ENCODE results near the gene HK3.
A peak's percentile ranks its signal among the peaks of the same experiment; 100 is the strongest.

Gene HK3

GRCh38 chr5:176870110-176870591, 29.0 kb downstream of the HK3 start:
- DNase-seq (ENCODE audit: low spot score), result peak; percentile 36

GRCh38 chr5:176869501-176870109, 29.5 kb downstream of the HK3 start:
- no peak for DNase-seq (ENCODE audit: low spot score)

DNA sequence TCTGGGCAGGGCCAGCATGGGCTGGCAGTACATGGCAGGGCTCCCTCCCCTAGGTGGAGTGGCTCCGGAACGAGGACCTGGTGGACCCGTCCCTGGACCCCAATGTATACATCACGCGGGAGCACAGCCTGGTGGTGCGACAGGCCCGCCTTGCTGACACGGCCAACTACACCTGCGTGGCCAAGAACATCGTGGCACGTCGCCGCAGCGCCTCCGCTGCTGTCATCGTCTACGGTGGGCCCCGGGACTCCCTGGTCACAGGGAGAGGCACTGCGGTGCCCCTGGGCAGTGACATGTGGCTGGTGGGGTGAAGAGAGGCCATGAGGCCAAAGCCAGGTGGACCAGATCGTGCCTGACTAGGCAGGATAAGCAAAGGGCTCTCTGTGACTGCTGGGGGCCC, 30.4 kb downstream of the HK3 start:
- DNase-seq (ENCODE audit: low spot score), result no peak

DNA sequence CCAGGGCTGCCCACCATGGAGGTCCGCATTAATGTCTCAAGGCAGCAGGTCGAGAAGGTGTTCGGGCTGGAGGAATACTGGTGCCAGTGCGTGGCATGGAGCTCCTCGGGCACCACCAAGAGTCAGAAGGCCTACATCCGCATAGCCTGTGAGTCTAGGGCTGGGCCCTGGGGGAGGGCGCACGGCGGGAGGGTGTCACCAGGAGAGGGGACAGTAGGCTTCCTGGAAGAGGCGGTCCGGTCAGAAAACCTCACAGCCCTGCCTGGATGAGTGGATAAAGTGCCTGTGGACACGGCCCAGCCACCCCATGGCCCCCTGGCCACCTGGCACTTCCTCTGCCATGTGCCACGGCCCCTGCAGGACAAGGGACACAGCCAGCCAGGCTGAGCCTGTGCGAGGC, 31.0 kb downstream of the HK3 start:
- no peak for DNase-seq (ENCODE audit: low spot score)

- no peak for DNase-seq (ENCODE audit: low spot score)
Observed at GRCh38 chr5:176866707-176867310, 32.3 kb downstream of the HK3 start.

DNA sequence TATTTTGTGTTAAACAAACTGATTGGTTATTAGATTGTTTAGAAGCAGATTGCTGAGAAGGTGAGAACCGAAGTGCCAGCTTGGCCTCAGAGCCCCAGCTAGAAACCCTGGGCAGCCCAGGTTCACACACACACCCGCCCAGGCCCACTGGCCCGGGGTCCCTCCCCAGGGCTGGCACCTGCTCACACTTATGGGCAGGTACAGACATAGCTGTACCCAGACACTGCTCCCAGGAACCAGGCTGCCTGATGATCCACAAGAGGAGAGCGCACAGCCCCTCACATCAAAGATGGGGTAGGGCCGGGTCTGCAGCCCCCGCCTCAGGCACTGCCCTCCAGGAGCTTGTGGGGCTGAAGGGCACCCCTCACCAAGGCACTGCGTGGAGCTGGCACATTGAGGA, 33.2 kb downstream of the HK3 start:
- no peak for DNase-seq (ENCODE audit: low spot score)

DNA sequence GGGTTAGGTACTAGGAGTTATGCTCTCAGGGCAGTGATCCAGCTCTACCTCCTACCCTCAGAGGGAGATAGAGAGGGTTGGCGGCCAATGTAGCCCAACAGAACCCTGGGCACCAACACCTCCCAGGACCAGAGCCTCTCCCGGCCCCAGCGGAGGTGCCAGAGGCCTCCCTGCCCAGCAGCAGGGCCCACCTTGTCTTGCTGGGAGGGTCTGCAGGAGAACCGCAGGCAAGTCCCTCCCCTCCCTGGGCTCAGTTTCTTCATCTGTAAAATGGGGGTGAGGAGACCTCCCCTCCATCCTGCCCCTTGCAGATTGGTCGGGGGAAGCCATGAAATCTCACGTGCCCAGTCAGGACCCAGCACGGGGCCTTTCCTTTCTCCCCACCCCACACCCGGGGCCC, 34.4 kb downstream of the HK3 start:
- DNase-seq (ENCODE audit: low spot score), result no peak

DNA sequence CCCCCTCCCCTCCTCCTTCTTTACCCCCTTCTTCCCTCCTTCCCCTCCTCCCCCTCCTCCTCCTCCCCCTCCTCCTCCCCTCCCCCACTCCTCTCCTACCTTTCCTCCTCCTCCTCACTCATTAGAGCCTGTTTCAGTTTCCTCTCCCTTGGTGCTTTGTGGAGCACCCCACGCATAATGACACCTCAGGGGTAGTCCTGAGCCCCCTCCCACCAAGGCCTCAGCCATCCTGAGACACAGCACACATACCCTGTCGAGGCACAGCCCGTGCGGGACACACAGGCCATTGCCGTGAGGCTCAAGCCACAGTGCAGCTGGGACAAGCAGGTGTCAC, 35.4 kb downstream of the HK3 start:
- DNase-seq (ENCODE audit: low spot score), result no peak

- no peak for DNase-seq (ENCODE audit: low spot score)
Observed at GRCh38 chr5:176863041-176863764, 35.9 kb downstream of the HK3 start.

- no peak for DNase-seq (ENCODE audit: low spot score)
Observed at GRCh38 chr5:176862330-176862995, 36.7 kb downstream of the HK3 start.

DNA sequence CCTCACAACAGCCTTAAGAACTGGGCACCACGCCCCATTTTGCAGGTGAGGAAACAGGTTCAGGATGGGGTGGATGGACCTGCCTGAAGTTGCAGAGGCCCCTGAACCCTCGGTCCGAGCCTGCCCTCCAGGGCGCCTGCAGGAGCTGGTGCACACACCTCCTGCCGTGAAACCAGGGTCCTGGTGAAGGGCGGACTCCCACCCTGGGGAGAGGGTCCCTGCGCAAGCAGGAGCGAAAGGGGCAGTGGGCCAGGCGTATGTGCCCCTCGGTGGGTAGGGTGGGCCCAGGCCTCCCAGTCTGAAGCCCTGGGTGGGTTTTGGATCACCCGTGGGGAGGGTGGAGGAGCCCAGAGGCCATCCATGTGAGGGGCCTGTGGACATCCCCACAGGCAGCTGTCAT, 37.9 kb downstream of the HK3 start:
- no peak for DNase-seq (ENCODE audit: low spot score)

- no peak for DNase-seq (ENCODE audit: low spot score)
Observed at GRCh38 chr5:176860381-176860780, 38.8 kb downstream of the HK3 start.

DNA sequence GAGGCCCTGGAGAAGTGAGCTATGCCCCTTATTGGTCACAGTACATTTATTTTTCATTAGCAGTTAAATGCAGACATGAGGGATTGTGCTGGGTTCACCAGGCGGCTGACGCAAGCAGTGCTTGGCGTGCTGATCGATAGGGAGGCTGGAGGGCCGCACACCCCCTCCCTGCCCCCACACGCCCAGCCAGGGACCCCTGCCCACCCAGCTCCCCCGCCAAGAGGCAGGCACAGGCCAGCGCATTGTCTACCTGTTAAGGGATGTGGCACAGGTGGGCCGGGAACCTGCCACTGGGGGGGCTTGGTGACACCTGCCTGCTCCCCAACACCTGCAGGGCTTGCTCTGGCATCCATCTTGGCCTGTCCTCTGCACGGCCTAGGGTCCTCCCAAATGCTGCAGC, 39.2 kb downstream of the HK3 start:
- DNase-seq (ENCODE audit: low spot score), result no peak

DNA sequence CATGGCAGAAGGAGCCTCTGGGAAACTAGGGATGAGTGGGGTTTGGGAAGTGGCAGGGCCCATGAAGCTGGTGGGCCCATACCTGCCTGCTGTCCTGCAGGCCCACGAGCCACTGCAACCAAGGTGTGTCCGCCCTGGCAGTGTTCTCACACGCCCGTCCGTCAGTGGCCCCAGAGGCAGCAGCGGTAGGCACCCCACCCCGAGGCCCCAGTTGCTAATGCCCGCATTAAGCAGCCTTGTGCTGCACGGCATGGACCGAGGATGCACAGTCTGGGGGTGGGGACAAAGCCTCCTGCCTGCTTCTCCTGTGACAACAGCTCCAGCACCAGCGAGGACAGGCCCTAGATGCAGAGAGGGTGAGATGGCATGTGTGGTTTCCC, 41.3 kb downstream of the HK3 start:
- DNase-seq (ENCODE audit: low spot score), result no peak

GRCh38 chr5:176857216-176857893, 41.8 kb downstream of the HK3 start:
- DNase-seq (ENCODE audit: low spot score), result no peak

- no peak for DNase-seq (ENCODE audit: low spot score)
Observed at GRCh38 chr5:176856746-176857145, 42.4 kb downstream of the HK3 start.

GRCh38 chr5:176855598-176855997, 43.5 kb downstream of the HK3 start:
- DNase-seq (ENCODE audit: low spot score), result no peak

- DNase-seq (ENCODE audit: low spot score), result no peak
Observed at GRCh38 chr5:176854164-176854563, 45.0 kb downstream of the HK3 start.

DNA sequence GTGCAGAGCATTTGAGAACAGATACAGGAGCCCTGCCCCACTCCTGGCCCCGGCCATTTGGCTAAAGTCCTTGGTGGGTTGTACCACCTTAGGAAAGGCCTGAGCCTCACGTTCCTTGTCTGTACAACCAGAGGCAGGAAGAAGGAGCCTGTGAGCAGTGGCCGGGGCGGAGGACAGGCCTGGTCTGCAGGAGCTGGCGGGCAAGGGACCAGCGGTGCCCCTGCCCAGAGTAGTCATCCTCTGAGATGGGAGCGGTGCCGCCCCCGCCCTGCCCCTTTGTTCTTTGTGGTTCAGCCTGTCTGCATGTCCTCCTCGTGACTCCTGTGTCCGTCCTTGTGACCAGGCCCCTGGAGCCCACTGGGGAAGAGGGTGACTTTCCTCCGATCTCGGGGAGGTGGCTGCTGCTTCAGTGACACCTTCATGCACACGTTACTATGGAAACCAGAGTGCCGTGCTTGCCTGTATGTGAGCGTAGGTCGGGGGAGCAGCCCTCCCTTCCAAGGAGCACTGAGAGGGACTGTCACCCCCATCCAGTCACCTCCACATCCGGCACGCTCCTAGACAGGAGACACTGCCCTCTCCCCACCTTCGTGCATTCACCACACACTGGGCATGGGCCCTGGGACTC, 45.9 kb downstream of the HK3 start:
- DNase-seq (ENCODE audit: low spot score), result no peak

DNA sequence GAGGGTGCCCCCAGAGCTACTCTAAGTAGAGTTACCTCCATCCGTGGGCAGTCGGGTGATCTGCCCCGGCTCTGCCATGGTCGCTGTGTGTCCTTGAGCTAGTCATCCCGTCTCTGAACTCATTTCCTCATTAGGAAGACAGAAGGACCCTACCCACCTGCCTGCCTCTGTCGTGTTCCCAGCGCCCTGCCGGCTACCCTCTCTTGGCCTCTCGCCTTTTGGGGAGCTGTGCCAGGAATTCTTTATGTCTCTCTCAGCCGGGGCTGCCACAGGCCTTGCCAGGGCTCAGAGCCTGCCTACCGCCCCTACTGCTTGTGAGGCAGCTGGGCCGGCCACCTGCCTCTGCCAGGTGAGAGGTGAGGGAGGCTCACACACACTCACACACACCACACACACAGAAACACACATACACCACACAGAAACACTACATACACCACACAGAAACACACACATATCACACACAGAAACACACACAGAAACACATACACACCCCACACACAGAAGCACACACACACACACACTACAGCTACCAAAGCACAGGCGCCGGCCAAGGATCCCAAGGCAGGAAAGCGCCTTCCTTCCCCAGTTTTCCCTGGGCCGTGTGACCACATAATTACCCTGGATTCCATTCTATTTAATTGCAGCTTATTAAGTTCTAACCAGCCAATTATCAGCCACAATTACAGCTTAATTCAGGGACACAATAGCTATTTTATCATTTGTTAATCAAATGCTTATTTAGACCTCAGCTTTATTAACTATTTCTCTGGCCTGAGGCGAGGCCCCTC, 47.1 kb downstream of the HK3 start:
- no peak for DNase-seq (ENCODE audit: low spot score)

GRCh38 chr5:176851380-176851779, 47.8 kb downstream of the HK3 start:
- no peak for DNase-seq (ENCODE audit: low spot score)
